Peyer's patch (tissue), 4 donors: Measurements from ENCODE around the gene BASP1. TPM values are rescaled to one million over a fixed set of nuclear protein-coding genes. Genes with fewer than 3 reads are reported as not detected.

Experiments
- DNase-seq, 3 donors: peaks; one replicate each; pipeline ENCODE4 v3.0.0-alpha.2; 2017 to 2019
- H3K27ac ChIP-seq, 4 donors: fragments of 200-600 bp; sonication (generic); one replicate each; pipeline ENCODE4 v1.5.1; 2016 to 2019
- H3K27me3 ChIP-seq, 2 donors: fragments of 200-600 bp; sonication (generic); one replicate each; pipeline ENCODE4 v1.5.1; 2019
- H3K36me3 ChIP-seq, 3 donors: fragments of 200-600 bp; sonication (generic); one replicate each; pipeline ENCODE4 v1.5.1; 2016 to 2019
- H3K4me1 ChIP-seq, 4 donors: fragments of 200-600 bp; sonication (generic); one replicate each; pipeline ENCODE4 v1.5.1; 2016 to 2019
- H3K4me3 ChIP-seq, 4 donors: fragments of 200-600 bp; sonication (generic); 1 replicate in 3 of 4; 2 replicates in 1 of 4; pipeline ENCODE4 v1.5.1; 2016 to 2019; ENCODE audit warnings: mild to moderate bottlenecking in 1 of 4
- H3K9me3 ChIP-seq, 4 donors: fragments of 200-600 bp; sonication (generic); one replicate each; pipeline ENCODE4 v1.5.1; 2016 to 2019; ENCODE audit warnings: mild to moderate bottlenecking in 1 of 4
- CTCF ChIP-seq, 6 experiments: fragments of 450-650 bp in 4 of 6; fragments of 200-600 bp in 2 of 6; sonication (generic) in 1 of 6; IDR thresholded peaks; one replicate each; pipeline ENCODE4 v1.5.1; 2017 to 2019; ENCODE audit warnings: antibody characterized with exemption in 6 of 6, mild to moderate bottlenecking in 3 of 6, moderate library complexity in 1 of 6
- POLR2A ChIP-seq, 2 donors: fragments of 450-650 bp; IDR thresholded peaks; one replicate each; pipeline ENCODE4 v1.5.1; 2017; ENCODE audit warnings: antibody characterized with exemption in 2 of 2, mild to moderate bottlenecking in 2 of 2, moderate library complexity in 2 of 2
- total RNA-seq, 4 donors: library from RNA; depleted of rRNA; stranded (reverse); fragments of >200 nt; gene quantifications; one replicate each; pipeline ENCODE4 v1.1.0, GENCODE V29; 2016

Gene BASP1
- total RNA-seq, 4 donors from 2014 or later = 6.7 to 39.6 (median 8.0) TPM; not detected in 1

- no peaks in the 10 kb centered on the region for H3K36me3 ChIP-seq
- H3K9me3 ChIP-seq = no peaks in the 10 kb centered on the region
- DNase-seq = no peak
- peak overlapping the region in 1 of 4 donors; percentile 46 for H3K27ac ChIP-seq
- TF ChIP-seq CTCF (IDR thresholded peaks at IDR 0.05) (no peak), POLR2A (IDR thresholded peaks at IDR 0.05) (no peak)
- H3K4me3 ChIP-seq = no peak overlapping the region
- no peaks in the 10 kb centered on the region for H3K27me3 ChIP-seq
- no peaks in the 10 kb centered on the region for H3K4me1 ChIP-seq
These were observed 7.6 kb downstream of the BASP1 start for GRCh38 chr5:17224858-17225511.

- no peaks in the 10 kb centered on the region for H3K9me3 ChIP-seq
- no peaks in the 10 kb centered on the region for H3K27me3 ChIP-seq
- no peaks in the 10 kb centered on the region for H3K36me3 ChIP-seq
- H3K4me3 ChIP-seq = no peak overlapping the region
- TF ChIP-seq CTCF (IDR thresholded peaks at IDR 0.05) = no peak
- no peak for TF ChIP-seq POLR2A (IDR thresholded peaks at IDR 0.05)
- H3K27ac ChIP-seq = peak overlapping the region in 1 of 4 donors; percentile 33
- no peak for DNase-seq
- H3K4me1 ChIP-seq = no peaks in the 10 kb centered on the region
These were observed 8.1 kb downstream of the BASP1 start for GRCh38 chr5:17225520-17225919.

GRCh38 chr5:17227868-17228267 lies 10.4 kb downstream of the BASP1 start:
- H3K9me3 ChIP-seq = no peaks in the 10 kb centered on the region
- no peaks in the 10 kb centered on the region for H3K36me3 ChIP-seq

DNA sequence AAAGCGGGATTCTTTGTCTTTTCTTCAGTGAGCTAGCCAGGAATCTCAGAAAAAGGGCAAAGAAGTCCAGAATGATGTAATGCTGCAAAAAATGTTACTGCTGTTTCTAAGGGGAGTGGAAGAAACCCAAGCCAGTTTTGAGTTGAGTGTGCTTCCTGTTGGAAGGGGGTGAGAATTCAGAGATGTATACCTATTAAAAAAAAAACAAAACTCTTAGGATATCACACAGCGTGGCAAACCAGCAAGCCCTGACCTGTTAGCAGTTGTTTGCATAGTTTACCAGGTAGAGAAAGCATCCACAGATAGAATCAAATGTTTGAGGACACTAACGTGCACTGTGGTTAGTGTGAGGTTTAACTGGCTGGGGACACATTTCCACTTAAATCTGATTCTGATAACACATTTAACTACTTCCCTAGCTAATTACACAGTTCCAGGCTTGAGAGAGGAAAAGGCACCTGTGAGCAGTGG lies 11.4 kb downstream of the BASP1 start:
- no peak for TF ChIP-seq CTCF (IDR thresholded peaks at IDR 0.05)
- no peak for TF ChIP-seq POLR2A (IDR thresholded peaks at IDR 0.05)
- Histone ChIP-seq H3K4me3 (no peak overlapping the region), H3K27me3 (no peaks in the 10 kb centered on the region), H3K27ac (peak overlapping the region in 1 of 4 donors; percentile 39), H3K9me3 (no peaks in the 10 kb centered on the region), H3K36me3 (no peaks in the 10 kb centered on the region), H3K4me1 (no peaks in the 10 kb centered on the region)
- DNase-seq = no peak

More at GRCh38 chr5:17227868-17228267, 10.4 kb downstream of the BASP1 start:
- H3K27me3 ChIP-seq = no peaks in the 10 kb centered on the region
- TF ChIP-seq POLR2A (IDR thresholded peaks at IDR 0.05) = no peak
- no peak for TF ChIP-seq CTCF (IDR thresholded peaks at IDR 0.05)
- no peaks in the 10 kb centered on the region for H3K4me1 ChIP-seq
- no peak overlapping the region for H3K4me3 ChIP-seq
- no peak overlapping the region for H3K27ac ChIP-seq
- DNase-seq = no peak

DNA sequence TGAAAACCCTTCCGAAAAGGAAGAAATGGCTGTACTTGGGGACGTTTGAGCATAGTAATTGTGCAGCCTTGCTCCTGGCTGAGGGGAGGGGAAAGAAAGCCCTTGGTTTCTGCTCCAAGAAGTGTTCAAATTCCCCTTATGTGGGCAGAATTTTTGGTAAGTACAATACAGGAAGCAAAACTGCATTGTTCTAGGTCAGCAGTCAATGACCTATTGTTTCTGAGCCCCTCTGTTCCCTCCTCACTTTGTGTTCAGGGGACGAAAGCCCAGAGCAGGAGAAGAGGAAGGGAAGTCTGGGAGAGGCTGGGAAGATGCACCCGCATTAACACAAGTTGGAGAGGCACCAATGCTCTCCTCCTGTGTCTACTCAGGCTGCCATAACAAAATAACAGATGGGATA lies 11.9 kb downstream of the BASP1 start:
- DNase-seq = no peak
- no peak for TF ChIP-seq POLR2A (IDR thresholded peaks at IDR 0.05)
- H3K27ac ChIP-seq = peak overlapping the region in 1 of 4 donors; percentile 39

DNA sequence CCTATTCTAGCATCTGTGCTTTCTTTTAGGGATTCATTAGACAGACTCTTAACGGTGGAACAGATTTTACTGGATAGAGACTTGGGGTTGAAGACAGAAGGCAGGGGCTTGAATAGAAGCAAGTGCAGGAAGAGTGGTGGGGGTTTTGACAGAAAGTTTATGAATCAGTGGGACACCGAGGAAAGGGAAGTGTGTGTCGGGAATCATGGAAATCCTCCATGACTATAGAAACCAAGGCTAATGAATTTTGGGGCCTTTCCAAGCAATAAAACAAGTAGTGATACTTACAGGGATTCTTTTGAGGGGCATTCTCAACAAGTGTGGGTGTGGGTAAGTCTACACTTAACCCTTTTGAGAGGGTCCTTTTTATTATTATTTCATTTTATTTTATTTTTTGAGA lies 12.8 kb downstream of the BASP1 start:
- no peaks in the 10 kb centered on the region for H3K36me3 ChIP-seq

More for the DNA sequence above, 11.9 kb downstream of the BASP1 start:
- Histone ChIP-seq H3K4me3 (no peak overlapping the region), H3K9me3 (no peaks in the 10 kb centered on the region), H3K36me3 (no peaks in the 10 kb centered on the region), H3K27me3 (no peaks in the 10 kb centered on the region), H3K4me1 (no peaks in the 10 kb centered on the region)

More for the DNA sequence above, 12.8 kb downstream of the BASP1 start:
- no peak for TF ChIP-seq POLR2A (IDR thresholded peaks at IDR 0.05)
- TF ChIP-seq CTCF (IDR thresholded peaks at IDR 0.05) = no peak
- H3K27me3 ChIP-seq = no peaks in the 10 kb centered on the region
- H3K4me3 ChIP-seq = no peak overlapping the region
- H3K4me1 ChIP-seq = no peaks in the 10 kb centered on the region
- DNase-seq = no peak
- no peak overlapping the region for H3K27ac ChIP-seq
- no peaks in the 10 kb centered on the region for H3K9me3 ChIP-seq
